Left lobe of liver (tissue), 2 donors: ENCODE results near the gene SLC24A4. TPM values are rescaled to one million over a fixed set of nuclear protein-coding genes. Genes with fewer than 3 reads are reported as not detected.

Experiments used
- ATAC-seq: fragments of 200-7000 bp; cut with Tn5 transposase; one replicate; pipeline ENCODE4 v1.9.1; 2020; ENCODE audit warnings: mild to moderate bottlenecking, moderate library complexity
- DNase-seq: peaks from one replicate; pipeline ENCODE4 v3.0.0-alpha.2; 2020; ENCODE audit warnings: low spot score
- total RNA-seq: library from RNA; stranded (reverse); gene quantifications from one replicate; pipeline ENCODE4 v1.2.1, GENCODE V29; 2021
- donor health status: DM: no; HTN: no; CAD: no; lungs with moderate emphysema.
- donor health status: DM: no; HTN: yes; CAD: no.

SLC24A4 gene
- total RNA-seq, 1 donor from 2014 or later: 0.20 TPM

DNA sequence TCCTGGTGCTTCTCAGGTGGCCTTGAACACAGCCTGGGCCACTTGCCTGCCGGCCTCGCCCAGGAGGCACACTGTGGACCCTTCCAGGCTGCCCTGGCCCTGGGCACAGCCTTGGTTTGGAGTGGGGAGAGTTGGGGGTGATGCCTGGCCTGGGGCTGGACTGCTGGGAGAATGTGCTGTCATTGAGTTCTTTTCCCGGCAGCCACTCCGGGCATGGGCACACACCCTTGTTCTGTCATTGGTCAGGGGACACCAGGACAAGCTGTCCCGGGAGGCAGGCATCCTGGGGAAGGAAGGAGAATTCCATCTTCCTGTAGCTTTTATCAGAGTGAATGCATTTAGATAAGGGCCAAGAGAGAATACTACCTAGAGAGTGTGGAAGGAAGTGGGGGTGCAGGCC, 128.8 kb downstream of the SLC24A4 start:
- ATAC-seq: peak; percentile 7
- no peak for DNase-seq

GRCh38 chr14:92452471-92452870, 129.5 kb downstream of the SLC24A4 start:
- ATAC-seq (no peak), DNase-seq (no peak)

- no peak for DNase-seq
- ATAC-seq: no peak
Measured at GRCh38 chr14:92453691-92454090, 130.7 kb downstream of the SLC24A4 start.

- no peak for DNase-seq
- ATAC-seq: no peak
Measured at GRCh38 chr14:92455231-92455630, 132.3 kb downstream of the SLC24A4 start.

GRCh38 chr14:92456215-92457015, 133.4 kb downstream of the SLC24A4 start:
- DNase-seq (no peak), ATAC-seq (peak; percentile 90)

GRCh38 chr14:92457016-92457565, 134.1 kb downstream of the SLC24A4 start:
- no peak for ATAC-seq
- DNase-seq: no peak

DNA sequence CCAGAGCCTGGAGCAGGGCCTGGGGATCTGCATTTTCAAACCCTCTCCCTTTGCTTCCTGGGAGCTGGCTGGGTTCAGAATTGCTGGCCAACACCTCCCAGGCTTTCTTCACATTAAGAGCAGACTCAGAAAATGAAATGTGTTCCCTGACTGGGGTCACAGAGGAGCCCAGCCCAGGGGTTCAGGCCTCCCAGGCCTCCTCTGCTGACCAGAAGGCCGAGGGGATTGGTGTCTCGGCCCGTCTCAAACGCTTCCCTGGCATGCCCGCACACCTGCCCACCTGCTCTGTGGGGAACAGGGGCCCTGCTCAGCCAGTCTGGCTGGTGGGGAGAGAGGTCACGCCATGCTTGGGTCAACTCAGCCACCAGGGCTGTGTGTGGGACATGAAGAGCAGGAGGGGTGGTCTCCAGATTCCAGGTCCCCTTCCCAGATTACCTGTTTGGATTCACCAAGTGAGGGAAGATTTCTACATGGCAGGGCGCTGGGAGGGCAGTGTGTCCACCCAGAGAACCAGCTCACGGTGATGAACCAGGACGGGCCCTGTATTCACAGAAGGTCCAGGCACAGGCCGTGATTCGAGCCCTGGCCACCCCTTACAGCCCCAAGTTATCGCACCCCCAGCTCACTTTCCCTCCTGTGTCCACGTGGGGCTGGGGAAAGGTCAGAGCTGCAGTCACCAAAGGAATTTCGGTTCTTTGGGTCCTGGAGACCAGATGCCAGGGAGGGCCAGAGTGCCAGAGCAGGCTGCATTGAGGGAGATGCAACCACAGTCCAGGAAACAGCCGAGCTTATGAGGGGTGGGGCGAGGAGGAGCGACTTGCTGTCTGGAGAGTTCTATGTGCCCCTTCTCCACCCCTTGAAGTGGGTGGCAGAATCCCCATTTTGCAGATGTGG, 135.4 kb downstream of the SLC24A4 start:
- DNase-seq: no peak
- ATAC-seq: no peak

GRCh38 chr14:92459030-92459949, 136.3 kb downstream of the SLC24A4 start:
- peak; percentile 41 for ATAC-seq
- no peak for DNase-seq

DNA sequence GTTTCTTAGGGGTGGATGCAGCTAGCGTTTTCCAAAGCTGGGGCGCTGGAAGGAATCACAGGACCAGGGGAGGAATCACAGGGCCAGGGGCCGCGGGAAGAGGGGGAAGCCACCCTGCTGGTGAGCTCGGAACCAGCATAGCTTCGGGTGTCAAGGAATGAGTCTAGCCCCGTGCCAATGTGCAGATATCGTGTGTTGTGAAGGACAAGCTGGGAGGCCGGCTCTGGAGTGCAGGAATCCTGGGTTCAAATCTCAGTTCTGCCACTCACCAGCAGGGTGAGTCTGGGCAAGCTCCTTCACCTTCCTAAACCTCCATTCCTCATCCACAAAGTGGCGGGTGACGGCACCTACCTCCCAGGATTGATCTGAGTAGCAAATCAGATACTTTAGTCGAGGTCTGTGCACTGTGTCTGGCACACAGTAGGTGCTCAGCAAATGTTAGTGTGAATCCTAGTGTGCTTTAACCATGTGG, 137.0 kb downstream of the SLC24A4 start:
- ATAC-seq: no peak
- no peak for DNase-seq

GRCh38 chr14:92460541-92460915, 137.6 kb downstream of the SLC24A4 start:
- DNase-seq (no peak), ATAC-seq (no peak)

DNA sequence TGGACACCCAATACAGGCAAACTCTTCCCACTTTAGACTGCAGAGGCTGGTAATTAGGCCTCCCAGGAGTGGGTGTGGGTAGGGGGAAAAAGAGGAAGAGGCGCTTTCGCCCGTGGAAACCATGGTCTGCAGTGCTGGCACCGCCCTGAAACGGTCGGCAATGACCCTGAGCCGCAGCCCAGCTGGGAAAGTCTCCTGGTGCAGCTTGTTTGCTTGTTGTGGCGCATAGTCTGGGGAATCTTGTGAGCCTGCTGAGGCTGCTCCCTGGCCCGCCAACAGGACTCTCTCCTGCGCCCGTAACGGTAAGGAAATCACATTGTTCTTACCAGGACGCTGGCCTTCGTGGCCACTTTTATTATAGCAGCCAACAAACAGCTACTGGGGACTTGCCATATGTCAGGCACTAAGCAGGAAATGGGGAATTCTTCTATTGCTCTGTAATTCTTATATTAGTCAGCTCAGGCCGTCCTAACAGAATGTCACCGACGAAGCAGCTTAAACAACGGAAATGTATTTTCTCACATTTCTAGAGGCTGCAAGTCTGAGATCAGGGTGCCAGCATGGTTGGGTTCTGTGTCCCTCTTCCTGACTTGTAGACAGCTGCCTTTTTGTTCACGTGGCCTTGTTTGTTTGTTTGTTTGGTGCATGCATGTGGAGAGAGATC, 138.1 kb downstream of the SLC24A4 start:
- no peak for DNase-seq
- ATAC-seq: peak; percentile 17

DNA sequence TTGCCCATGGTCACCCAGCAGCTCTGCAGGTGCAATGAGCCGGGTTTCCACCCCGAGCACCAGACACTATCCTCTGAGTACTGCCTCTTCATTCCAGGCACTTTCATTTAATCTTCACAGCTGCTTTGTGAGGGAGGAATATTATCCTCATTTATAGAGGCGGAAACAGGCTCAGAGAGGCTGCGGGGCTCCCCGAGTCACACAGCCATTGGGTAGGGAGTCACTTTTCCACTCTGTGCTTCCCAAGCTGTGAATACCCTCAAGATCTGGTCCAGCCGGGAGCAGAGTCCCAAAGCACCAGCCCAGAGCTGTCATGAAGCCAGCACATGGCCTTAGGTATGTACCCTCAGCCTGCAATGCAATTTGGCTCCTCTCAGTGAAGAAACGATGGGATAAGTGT, 138.9 kb downstream of the SLC24A4 start:
- DNase-seq: no peak
- no peak for ATAC-seq

- ATAC-seq (no peak), DNase-seq (no peak)
Measured at GRCh38 chr14:92462568-92462967, 139.6 kb downstream of the SLC24A4 start.

DNA sequence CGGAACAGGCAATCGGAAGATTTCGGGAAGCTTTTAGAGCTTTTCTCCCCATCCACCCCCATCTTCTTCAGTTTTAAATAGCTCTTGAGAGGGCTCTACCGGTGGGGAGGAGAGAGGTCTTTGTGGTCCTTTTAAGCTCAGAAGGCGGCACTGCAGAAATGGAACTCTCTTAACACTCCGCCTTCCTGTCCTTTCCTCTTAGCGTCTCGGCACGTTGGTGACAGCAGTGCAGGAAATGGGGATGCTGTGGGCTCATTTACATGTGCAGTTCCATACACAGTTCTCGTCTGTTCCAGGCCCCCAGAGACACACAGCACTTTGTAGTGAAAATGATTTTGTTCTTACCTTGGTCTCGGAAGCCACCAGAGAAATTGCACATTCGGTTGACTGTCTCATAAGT, 140.2 kb downstream of the SLC24A4 start:
- ATAC-seq (no peak), DNase-seq (no peak)

GRCh38 chr14:92464156-92464555, 141.2 kb downstream of the SLC24A4 start:
- DNase-seq: no peak
- no peak for ATAC-seq

- ATAC-seq (no peak), DNase-seq (no peak)
Measured at GRCh38 chr14:92464716-92465115, 141.8 kb downstream of the SLC24A4 start.

DNA sequence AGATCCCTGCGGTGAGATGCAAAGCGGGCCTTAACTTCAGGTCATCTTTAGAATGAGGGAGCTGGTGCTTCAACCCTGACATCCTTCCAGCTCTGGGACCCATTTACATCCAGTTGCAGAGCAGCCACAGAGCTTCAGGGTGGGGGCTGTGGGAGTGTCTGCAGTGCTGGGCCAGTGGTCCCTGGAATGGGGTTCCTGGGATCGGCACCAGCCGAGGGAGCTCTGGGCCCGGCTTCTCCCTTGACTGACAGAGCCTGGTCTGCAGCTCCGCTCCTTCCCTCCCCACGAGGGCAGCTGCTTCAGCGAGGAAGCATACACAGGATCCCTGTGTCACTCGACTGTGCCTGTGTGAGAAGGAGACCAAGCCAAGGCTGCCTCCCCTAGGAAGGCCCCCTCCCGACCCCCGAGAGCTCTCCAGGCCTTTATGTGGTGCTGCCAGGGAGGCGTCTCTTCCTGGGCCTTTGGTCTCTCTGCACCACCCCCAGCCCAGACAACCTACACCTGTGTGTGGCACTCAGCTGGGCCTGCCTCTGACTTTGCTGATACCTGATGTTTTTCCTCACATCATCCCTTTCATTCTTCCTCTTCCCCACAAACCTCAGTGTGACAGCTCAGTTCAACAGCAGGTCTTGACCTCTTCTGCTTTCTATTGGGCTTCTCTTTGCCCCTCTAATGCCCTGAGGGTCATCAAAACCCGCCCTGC, 142.5 kb downstream of the SLC24A4 start:
- DNase-seq (no peak), ATAC-seq (peak; percentile 19)

- no peak for DNase-seq
- ATAC-seq: peak; percentile 58
Measured at GRCh38 chr14:92466059-92466458, 143.1 kb downstream of the SLC24A4 start.

DNA sequence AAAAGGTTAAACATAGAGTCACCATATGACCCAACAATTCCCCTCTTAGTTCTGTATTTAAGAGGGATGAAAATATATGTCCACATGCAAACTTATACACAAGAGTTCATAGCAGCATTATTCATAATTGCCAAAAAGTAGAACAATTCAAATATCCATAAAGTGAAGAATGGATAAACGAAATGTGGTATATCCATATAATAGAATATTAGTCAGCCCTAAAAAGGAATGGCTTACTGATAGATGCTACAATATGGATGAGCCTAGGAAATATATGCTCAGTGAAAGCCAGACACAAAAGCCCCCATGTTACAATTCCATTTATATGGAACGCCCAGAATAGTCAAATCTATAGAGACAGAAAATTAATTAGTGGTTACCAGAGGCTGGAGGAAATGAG, 146.6 kb downstream of the SLC24A4 start:
- ATAC-seq (no peak), DNase-seq (no peak)
